Right lobe of liver (tissue), 6 donors: Measurements from ENCODE around the gene GNAL. TPM values are rescaled to one million over a fixed set of nuclear protein-coding genes. Genes with fewer than 3 reads are reported as not detected.
A peak's percentile ranks its signal among the peaks of the same experiment; 100 is the strongest.
"Not testable (repeated sequence)": the region's sequence is repeated elsewhere in the genome, so short reads cannot be mapped to it uniquely, and the experiment has no call there.

ENCODE experiments used
- ATAC-seq, 4 donors: fragments of 200-7000 bp; cut with Tn5 transposase; one replicate each; pipeline ENCODE4 v1.9.1; 2020; ENCODE audit warnings: mild to moderate bottlenecking in 4 of 4, moderate library complexity in 4 of 4
- DNase-seq, 3 donors: peaks; one replicate each; pipeline ENCODE4 v3.0.0-alpha.2; 2020
- H3K27ac ChIP-seq, 3 donors: fragments of 200-600 bp; one replicate each; pipeline ENCODE4 v1.8.0; 2022
- H3K27me3 ChIP-seq, 2 donors: fragments of 200-600 bp; one replicate each; pipeline ENCODE4 v1.8.0; 2022
- H3K36me3 ChIP-seq, 4 donors: fragments of 200-600 bp; sonication (generic) in 1 of 4; one replicate each; pipeline versions ENCODE4 v1.5.1 to v1.8.0; 2017 to 2022; ENCODE audit warnings: control low read depth in 1 of 4
- H3K4me1 ChIP-seq, 4 donors: fragments of 200-600 bp; sonication (generic) in 1 of 4; one replicate each; pipeline versions ENCODE4 v1.5.1 to v1.8.0; 2017 to 2022; ENCODE audit warnings: control low read depth in 1 of 4
- H3K4me3 ChIP-seq, 3 donors: fragments of 200-600 bp; one replicate each; pipeline ENCODE4 v1.8.0; 2022
- H3K9me3 ChIP-seq, 4 donors: fragments of 200-600 bp; sonication (generic) in 1 of 4; one replicate each; pipeline versions ENCODE4 v1.5.1 to v1.8.0; 2017 to 2022; ENCODE audit warnings: control low read depth in 1 of 4
- CTCF ChIP-seq, 4 donors: fragments of 200-600 bp in 3 of 4; fragments of 450-650 bp in 1 of 4; IDR thresholded peaks; one replicate each; pipeline versions ENCODE4 v1.5.1 to v1.8.0; 2016 to 2022; ENCODE audit warnings: antibody characterized with exemption in 4 of 4, mild to moderate bottlenecking in 2 of 4
- POLR2A ChIP-seq: fragments of 450-650 bp; IDR thresholded peaks from one replicate; pipeline ENCODE4 v1.6.1; 2017; ENCODE audit warnings: antibody characterized with exemption, mild to moderate bottlenecking
- WGBS: methylation state at CpG from one replicate; pipeline ENCODE4 v1.1.6; 2018; ENCODE audit warnings: low coverage, low lambda C conversion rate; ENCODE audit not compliant: insufficient coverage; ENCODE audit errors: missing lambda C conversion rate; 5-methylcytosine and 5-hydroxymethylcytosine counted together
- intact Hi-C, 2 donors: fragments of 100-400 bp; cut with DNase I; formaldehyde crosslinking; loops; one replicate each; pipeline versions ENCODE4 v1.11.2 to v1.14.1; 2022
- total RNA-seq, 6 experiments: library from RNA; depleted of rRNA in 2 of 6; stranded (reverse); fragments of >200 nt in 2 of 6; fragmentation: NEBNext Ultra II Directional in 3 of 6; extraction: Animal tissue kit (Norgen Biotek cat#: 25700) in 3 of 6; gene quantifications; one replicate each; pipeline versions ENCODE4 v1.1.0 to v1.2.4, GENCODE V29; 2016 to 2023
- donor health status: DM: no; HTN: yes; CAD: no.
- donor health status: DM: no; HTN: no; CAD: no.
- donor health status: DM: no; HTN: no; CAD: no.
- donor health status: DM: no; HTN: yes; CAD: no.
- donor health status: DM: no; HTN: yes; CAD: no.

GNAL gene
- total RNA-seq, 6 experiments from 2014 or later: 0.19 to 1.9 (median 1.2) TPM

- TF ChIP-seq CTCF (IDR thresholded peaks at IDR 0.05) (no peak), POLR2A (peak; percentile 82)
- peak; percentile 6 to 71 (median 29) for ATAC-seq
- Histone ChIP-seq H3K9me3 (no peaks in the 10 kb centered on the region), H3K4me1 (peaks cover 0 to 26% (median 12%) of the 10 kb centered on the region in 4 donors), H3K27ac (peak overlapping the region; percentile 99 to 100 (median 100)), H3K36me3 (peaks cover 0 to 8% (median 0%) of the 10 kb centered on the region in 4 donors), H3K4me3 (peak overlapping the region in 1 of 3 donors; percentile 78), H3K27me3 (no peaks in the 10 kb centered on the region)
- DNase-seq: no peak
- WGBS: 5% methylated on average over 2 of the region's 2 CpGs
- intact Hi-C loops: no loop called here
Observed at GRCh38 chr18:11909591-11910026, 220.5 kb downstream of the GNAL start.

- H3K36me3 ChIP-seq, H3K4me1 ChIP-seq, DNase-seq, H3K4me3 ChIP-seq, H3K27me3 ChIP-seq, H3K9me3 ChIP-seq, intact Hi-C loops, H3K27ac ChIP-seq: not testable (repeated sequence)
- ATAC-seq: peak; percentile 26 to 46 (median 34)
- WGBS: 43% methylated on average over 4 of the region's 4 CpGs
Observed at GRCh38 chr18:11916880-11917279, 227.8 kb downstream of the GNAL start.

GRCh38 chr18:11919522-11919921, 230.5 kb downstream of the GNAL start:
- WGBS: 89% methylated on average over 5 of the region's 5 CpGs
- DNase-seq, H3K4me3 ChIP-seq, H3K27ac ChIP-seq, H3K4me1 ChIP-seq, H3K27me3 ChIP-seq, ATAC-seq, intact Hi-C loops, H3K36me3 ChIP-seq, H3K9me3 ChIP-seq: not testable (repeated sequence)

- no peaks in the 10 kb centered on the region for H3K9me3 ChIP-seq
- H3K4me1 ChIP-seq: no peaks in the 10 kb centered on the region
- WGBS: 93% methylated on average over 3 of the region's 3 CpGs
- ATAC-seq: no peak
- no peak overlapping the region for H3K4me3 ChIP-seq
- DNase-seq: no peak
- no peaks in the 10 kb centered on the region for H3K36me3 ChIP-seq
- no peak overlapping the region for H3K27ac ChIP-seq
- intact Hi-C loops: no loop called here
- TF ChIP-seq CTCF (IDR thresholded peaks at IDR 0.05) (no peak), POLR2A (no peak)
- H3K27me3 ChIP-seq: no peaks in the 10 kb centered on the region
Observed at GRCh38 chr18:11923450-11923849, 234.4 kb downstream of the GNAL start.

- TF ChIP-seq CTCF (IDR thresholded peaks at IDR 0.05) (no peak), POLR2A (no peak)
- intact Hi-C loops: no loop called here
- no peak overlapping the region for H3K27ac ChIP-seq
- H3K9me3 ChIP-seq: no peaks in the 10 kb centered on the region
- no peaks in the 10 kb centered on the region for H3K36me3 ChIP-seq
- no peak overlapping the region for H3K4me3 ChIP-seq
- DNase-seq (no peak), ATAC-seq (peak in 1 of 4 donors; percentile 23)
- no peaks in the 10 kb centered on the region for H3K27me3 ChIP-seq
- 60% methylated on average over 9 of the region's 12 CpGs for WGBS
- H3K4me1 ChIP-seq: no peaks in the 10 kb centered on the region
Observed at GRCh38 chr18:11925800-11926481, 236.9 kb downstream of the GNAL start.
